Liver (tissue), 9 donors: ENCODE measurements around the gene RNF220. TPM values are rescaled to one million over a fixed set of nuclear protein-coding genes. Genes with fewer than 3 reads are reported as not detected.

Experiments used
- DNase-seq: peaks from one replicate; pipeline ENCODE4 v3.0.0-alpha.2; 2017; ENCODE audit warnings: low spot score
- H3K27ac ChIP-seq, 2 donors: one replicate each; pipeline ENCODE4 v1.7.0; 2013; ENCODE audit warnings: inconsistent platforms in 2 of 2, low read length in 2 of 2, control low read depth in 1 of 2, low read depth in 1 of 2, mild to moderate bottlenecking in 1 of 2
- H3K27me3 ChIP-seq, 4 donors: one replicate each; pipeline versions ENCODE4 v1.6.1 to v1.7.0; 2013; ENCODE audit warnings: low read length in 3 of 4, inconsistent platforms in 1 of 4, mild to moderate bottlenecking in 1 of 4, moderate library complexity in 1 of 4; ENCODE audit not compliant: control insufficient read depth in 4 of 4, insufficient read depth in 4 of 4
- H3K36me3 ChIP-seq, 4 donors: one replicate each; pipeline versions ENCODE4 v1.6.1 to v1.7.0; 2013; ENCODE audit warnings: low read length in 3 of 4, mild to moderate bottlenecking in 3 of 4, low read depth in 1 of 4, moderate library complexity in 1 of 4; ENCODE audit not compliant: control insufficient read depth in 4 of 4, insufficient read depth in 3 of 4
- H3K4me1 ChIP-seq, 4 donors: one replicate each; pipeline versions ENCODE4 v1.6.1 to v1.7.0; 2013; ENCODE audit warnings: low read length in 3 of 4, mild to moderate bottlenecking in 3 of 4, moderate library complexity in 1 of 4; ENCODE audit not compliant: control insufficient read depth in 4 of 4, insufficient read depth in 4 of 4
- H3K4me3 ChIP-seq, 3 donors: one replicate each; pipeline versions ENCODE4 v1.6.1 to v1.7.0; 2013; ENCODE audit warnings: low read length in 3 of 3, control low read depth in 1 of 3, low read depth in 1 of 3, mild to moderate bottlenecking in 1 of 3
- H3K9ac ChIP-seq, 2 donors: one replicate each; pipeline ENCODE4 v1.7.0; 2013; ENCODE audit warnings: low read length in 2 of 2, mild to moderate bottlenecking in 2 of 2, moderate library complexity in 2 of 2, control low read depth in 1 of 2, low read depth in 1 of 2
- H3K9me3 ChIP-seq, 4 donors: one replicate each; pipeline versions ENCODE4 v1.6.1 to v1.7.0; 2013; ENCODE audit warnings: low read length in 3 of 4; ENCODE audit not compliant: control insufficient read depth in 4 of 4
- ATF3 ChIP-seq: IDR thresholded peaks from 2 replicates; pipeline ENCODE4 v1.6.1; 2016; ENCODE audit warnings: antibody characterized with exemption
- EGR1 ChIP-seq, 2 donors: IDR thresholded peaks; 2 replicates each; pipeline ENCODE4 v1.6.1; 2016 to 2018; ENCODE audit warnings: antibody characterized with exemption in 2 of 2, low read depth in 2 of 2
- FOXA1 ChIP-seq: IDR thresholded peaks from 2 replicates; pipeline ENCODE4 v1.6.1; 2016; ENCODE audit warnings: antibody characterized with exemption
- FOXA2 ChIP-seq: IDR thresholded peaks from 2 replicates; pipeline ENCODE4 v1.6.1; 2016; ENCODE audit warnings: antibody characterized with exemption
- GABPA ChIP-seq, 2 donors: IDR thresholded peaks in 1 of 2; conservative IDR thresholded peaks in 1 of 2; 2 replicates each; pipeline ENCODE4 v1.6.1; 2016; ENCODE audit warnings: antibody characterized with exemption in 2 of 2, mild to moderate bottlenecking in 1 of 2, moderate library complexity in 1 of 2
- HNF4A ChIP-seq, 2 donors: conservative IDR thresholded peaks; 2 replicates each; pipeline ENCODE4 v1.6.1; 2016; ENCODE audit warnings: antibody characterized with exemption in 2 of 2, mild to moderate bottlenecking in 2 of 2
- HNF4G ChIP-seq: IDR thresholded peaks from 2 replicates; pipeline ENCODE4 v1.6.1; 2016; ENCODE audit warnings: antibody characterized with exemption
- JUND ChIP-seq, 2 donors: IDR thresholded peaks; 2 replicates each; pipeline ENCODE4 v1.6.1; 2016; ENCODE audit warnings: antibody characterized with exemption in 2 of 2
- RAD21 ChIP-seq, 2 donors: IDR thresholded peaks; 2 replicates each; pipeline ENCODE4 v1.6.1; 2016; ENCODE audit warnings: antibody characterized with exemption in 2 of 2, mild to moderate bottlenecking in 2 of 2
- REST ChIP-seq: IDR thresholded peaks from 2 replicates; pipeline ENCODE4 v1.6.1; 2016; ENCODE audit warnings: antibody characterized with exemption, mild to moderate bottlenecking
- RXRA ChIP-seq, 2 donors: IDR thresholded peaks; 2 replicates each; pipeline ENCODE4 v1.6.1; 2017 to 2018; ENCODE audit warnings: antibody characterized with exemption in 2 of 2, mild to moderate bottlenecking in 1 of 2
- SP1 ChIP-seq: IDR thresholded peaks from 2 replicates; pipeline ENCODE4 v1.6.1; 2018; ENCODE audit warnings: antibody characterized with exemption, mild to moderate bottlenecking
- TAF1 ChIP-seq: conservative IDR thresholded peaks from 2 replicates; pipeline ENCODE4 v1.6.1; 2016; ENCODE audit warnings: antibody characterized with exemption, mild to moderate bottlenecking
- YY1 ChIP-seq: IDR thresholded peaks from 2 replicates; pipeline ENCODE4 v1.6.1; 2016; ENCODE audit warnings: antibody characterized with exemption, mild to moderate bottlenecking
- ZBTB33 ChIP-seq: IDR thresholded peaks from 2 replicates; pipeline ENCODE4 v1.6.1; 2016; ENCODE audit warnings: antibody characterized with exemption
- WGBS: extraction: QIAGEN DNeasy Blood & Tissue Kit; methylation state at CpG from one replicate; pipeline ENCODE4 v1.1.7; 2013; 5-methylcytosine and 5-hydroxymethylcytosine counted together
- polyA plus RNA-seq, 2 donors: library from polyadenylated mRNA; stranded (reverse) in 1 of 2; unstranded in 1 of 2; fragments of 200-250 nt in 1 of 2; fragments of >200 nt in 1 of 2; fragmentation: Nextera tagmentation in 1 of 2; extraction: Ambion mirVana in 1 of 2; gene quantifications; one replicate each; pipeline versions ENCODE4 v1.2.1 to v1.2.3, GENCODE V29; 2013 to 2015
- total RNA-seq, 2 donors: library from RNA; depleted of rRNA; stranded (reverse); fragments of >200 nt; gene quantifications; one replicate each; pipeline ENCODE4 v1.2.3, GENCODE V29; 2014
- TF ChIP-seq, protein P1 (sequence below): IDR thresholded peaks from 2 replicates; pipeline ENCODE4 v1.6.1; 2016; ENCODE audit warnings: antibody characterized with exemption
- TF ChIP-seq, protein P2 (sequence below): fragments of 150-350 bp; IDR thresholded peaks from 2 replicates; pipeline ENCODE4 v1.5.1; 2017; ENCODE audit warnings: improper control_type of control experiment, low read depth, low read length; ENCODE audit not compliant: missing input control
- donor health status: healthy.
- donor health status: healthy.
- donor health status: healthy.
- donor health status: healthy.
- donor health status: healthy.

The RNF220 gene
- total and polyA plus RNA-seq, 4 donors, result 18.2 to 35.8 (median 26.1) TPM

GRCh38 chr1:44464361-44464760, 59.3 kb downstream of the RNF220 start:
- no peaks in the 10 kb centered on the region for H3K36me3 ChIP-seq
- H3K9me3 ChIP-seq, result peaks cover 2 to 9% (median 4%) of the 10 kb centered on the region in 4 donors
- 82% methylated on average over 3 of the region's 3 CpGs for WGBS
- H3K4me3 ChIP-seq, result no peak overlapping the region
- no peak overlapping the region for H3K9ac ChIP-seq
- TF ChIP-seq, protein P1, sequence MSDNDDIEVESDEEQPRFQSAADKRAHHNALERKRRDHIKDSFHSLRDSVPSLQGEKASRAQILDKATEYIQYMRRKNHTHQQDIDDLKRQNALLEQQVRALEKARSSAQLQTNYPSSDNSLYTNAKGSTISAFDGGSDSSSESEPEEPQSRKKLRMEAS, result no peak
- TF ChIP-seq FOXA2 (no peak), TAF1 (no peak), HNF4G (no peak), SP1 (no peak), RXRA (IDR thresholded peaks at IDR 0.05) (no peak), FOXA1 (no peak), GABPA (IDR thresholded peaks at IDR 0.05 in 1 of 2, conservative IDR thresholded peaks at IDR 0.05 in 1 of 2) (no peak), HNF4A (conservative IDR thresholded peaks at IDR 0.05) (no peak), RAD21 (IDR thresholded peaks at IDR 0.05) (no peak)
- TF ChIP-seq, protein P2, sequence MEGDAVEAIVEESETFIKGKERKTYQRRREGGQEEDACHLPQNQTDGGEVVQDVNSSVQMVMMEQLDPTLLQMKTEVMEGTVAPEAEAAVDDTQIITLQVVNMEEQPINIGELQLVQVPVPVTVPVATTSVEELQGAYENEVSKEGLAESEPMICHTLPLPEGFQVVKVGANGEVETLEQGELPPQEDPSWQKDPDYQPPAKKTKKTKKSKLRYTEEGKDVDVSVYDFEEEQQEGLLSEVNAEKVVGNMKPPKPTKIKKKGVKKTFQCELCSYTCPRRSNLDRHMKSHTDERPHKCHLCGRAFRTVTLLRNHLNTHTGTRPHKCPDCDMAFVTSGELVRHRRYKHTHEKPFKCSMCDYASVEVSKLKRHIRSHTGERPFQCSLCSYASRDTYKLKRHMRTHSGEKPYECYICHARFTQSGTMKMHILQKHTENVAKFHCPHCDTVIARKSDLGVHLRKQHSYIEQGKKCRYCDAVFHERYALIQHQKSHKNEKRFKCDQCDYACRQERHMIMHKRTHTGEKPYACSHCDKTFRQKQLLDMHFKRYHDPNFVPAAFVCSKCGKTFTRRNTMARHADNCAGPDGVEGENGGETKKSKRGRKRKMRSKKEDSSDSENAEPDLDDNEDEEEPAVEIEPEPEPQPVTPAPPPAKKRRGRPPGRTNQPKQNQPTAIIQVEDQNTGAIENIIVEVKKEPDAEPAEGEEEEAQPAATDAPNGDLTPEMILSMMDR, result no peak
- no peaks in the 10 kb centered on the region for H3K4me1 ChIP-seq
- DNase-seq, result no peak
- H3K27ac ChIP-seq, result no peak overlapping the region
- H3K27me3 ChIP-seq, result peaks cover 0 to 3% (median 0%) of the 10 kb centered on the region in 4 donors

- 89% methylated on average over 4 of the region's 4 CpGs for WGBS
- peaks cover 2 to 9% (median 4%) of the 10 kb centered on the region in 4 donors for H3K9me3 ChIP-seq
- no peak overlapping the region for H3K27ac ChIP-seq
- no peak for DNase-seq
- H3K4me1 ChIP-seq, result no peaks in the 10 kb centered on the region
- H3K27me3 ChIP-seq, result no peaks in the 10 kb centered on the region
- no peak overlapping the region for H3K4me3 ChIP-seq
- no peaks in the 10 kb centered on the region for H3K36me3 ChIP-seq
- no peak overlapping the region for H3K9ac ChIP-seq
- TF ChIP-seq TAF1, result no peak
- no peak for TF ChIP-seq REST
Measured at GRCh38 chr1:44467566-44467965, 62.5 kb downstream of the RNF220 start.

GRCh38 chr1:44471911-44472453, 66.9 kb downstream of the RNF220 start:
- WGBS, result 80% methylated on average over 2 of the region's 2 CpGs
- Histone ChIP-seq H3K9me3 (no peaks in the 10 kb centered on the region), H3K4me3 (no peak overlapping the region), H3K36me3 (no peaks in the 10 kb centered on the region), H3K27ac (no peak overlapping the region), H3K4me1 (no peaks in the 10 kb centered on the region), H3K9ac (no peak overlapping the region), H3K27me3 (no peaks in the 10 kb centered on the region)
- no peak for DNase-seq
- TF ChIP-seq ZBTB33 (no peak), ATF3 (no peak), YY1 (no peak), JUND (IDR thresholded peaks at IDR 0.05) (no peak), TAF1 (no peak), RXRA (IDR thresholded peaks at IDR 0.05) (no peak), EGR1 (IDR thresholded peaks at IDR 0.05; ENCODE audit: low read depth in 2 of 2) (no peak)
- TF ChIP-seq, protein P1, result no peak
